Bone marrow (tissue), 2 donors: ENCODE measurements around the gene FARS2.

Experiments
- DNase-seq, 2 donors: peaks; one replicate each; lab custom pipeline; 2025; lab: John Stamatoyannopoulos, UW

The FARS2 gene

GRCh38 chr6:5249451-5250122 lies 11.7 kb upstream of the FARS2 start:
- DNase-seq, result no peak

- DNase-seq, result no peak
Observed at GRCh38 chr6:5250451-5250850, 10.9 kb upstream of the FARS2 start.

- DNase-seq, result no peak
Observed at GRCh38 chr6:5250911-5251310, 10.4 kb upstream of the FARS2 start.

- DNase-seq, result no peak
Observed at GRCh38 chr6:5256952-5257351, 4.4 kb upstream of the FARS2 start.

GRCh38 chr6:5257400-5257799 lies 3.9 kb upstream of the FARS2 start:
- DNase-seq, result no peak

GRCh38 chr6:5259428-5259827 lies 1.9 kb upstream of the FARS2 start:
- no peak for DNase-seq

GRCh38 chr6:5260111-5260620 lies 1.1 kb upstream of the FARS2 start:
- no peak for DNase-seq

- no peak for DNase-seq
Observed at GRCh38 chr6:5261545-5262109, 314 bp downstream of the FARS2 start.

GRCh38 chr6:5266423-5266822 lies 5.1 kb downstream of the FARS2 start:
- no peak for DNase-seq

GRCh38 chr6:5270093-5270680 lies 8.9 kb downstream of the FARS2 start:
- DNase-seq, result no peak

GRCh38 chr6:5271926-5272325 lies 10.6 kb downstream of the FARS2 start:
- no peak for DNase-seq

- DNase-seq, result no peak
Observed at GRCh38 chr6:5274231-5274630, 12.9 kb downstream of the FARS2 start.

GRCh38 chr6:5275497-5275896 lies 14.2 kb downstream of the FARS2 start:
- DNase-seq, result no peak

GRCh38 chr6:5276581-5276980 lies 15.3 kb downstream of the FARS2 start:
- DNase-seq, result no peak

GRCh38 chr6:5277589-5277988 lies 16.3 kb downstream of the FARS2 start:
- no peak for DNase-seq

- no peak for DNase-seq
Observed at GRCh38 chr6:5278047-5278446, 16.7 kb downstream of the FARS2 start.

GRCh38 chr6:5278565-5279120 lies 17.3 kb downstream of the FARS2 start:
- no peak for DNase-seq

GRCh38 chr6:5279891-5280338 lies 18.6 kb downstream of the FARS2 start:
- DNase-seq, result no peak

- no peak for DNase-seq
Observed at GRCh38 chr6:5280920-5281319, 19.6 kb downstream of the FARS2 start.

GRCh38 chr6:5282191-5282623 lies 20.9 kb downstream of the FARS2 start:
- DNase-seq, result no peak

GRCh38 chr6:5285081-5285480 lies 23.8 kb downstream of the FARS2 start:
- no peak for DNase-seq

GRCh38 chr6:5285526-5285925 lies 24.2 kb downstream of the FARS2 start:
- no peak for DNase-seq

- no peak for DNase-seq
Observed at GRCh38 chr6:5286780-5287179, 25.5 kb downstream of the FARS2 start.
